Breast epithelium (tissue), 3 donors: ENCODE data around the gene CPA2.

Experiments
- POLR2A ChIP-seq: fragments of 450-650 bp; IDR thresholded peaks from one replicate; pipeline ENCODE4 v1.6.1; 2016; ENCODE audit warnings: antibody characterized with exemption, mild to moderate bottlenecking, moderate library complexity
- TF ChIP-seq, protein P1 (sequence below), 3 donors: fragments of 450-650 bp; IDR thresholded peaks; one replicate each; pipeline ENCODE4 v1.5.1; 2016 to 2017; ENCODE audit warnings: antibody characterized with exemption in 3 of 3, mild to moderate bottlenecking in 3 of 3, moderate library complexity in 3 of 3

DNA sequence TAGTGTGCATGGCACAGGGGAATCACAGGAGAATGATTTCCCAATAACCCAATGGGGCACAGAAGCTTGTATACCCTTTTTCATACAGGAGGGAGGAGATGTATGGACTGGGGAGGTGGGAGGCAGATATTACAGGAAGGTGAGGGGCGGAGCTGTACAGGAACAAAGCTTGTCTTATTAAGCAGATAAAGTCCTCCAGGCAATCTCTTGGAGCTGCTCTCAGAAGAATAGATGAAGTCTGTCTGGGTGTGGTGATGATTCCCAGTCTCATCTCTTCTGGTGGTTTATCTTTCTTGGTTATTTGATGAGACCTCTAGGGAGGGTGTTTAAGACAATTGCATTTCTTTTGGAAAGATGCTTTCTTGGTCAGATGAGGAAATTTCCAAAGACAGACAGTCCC, 52.9 kb downstream of the CPA2 start:
- TF ChIP-seq, protein P1, sequence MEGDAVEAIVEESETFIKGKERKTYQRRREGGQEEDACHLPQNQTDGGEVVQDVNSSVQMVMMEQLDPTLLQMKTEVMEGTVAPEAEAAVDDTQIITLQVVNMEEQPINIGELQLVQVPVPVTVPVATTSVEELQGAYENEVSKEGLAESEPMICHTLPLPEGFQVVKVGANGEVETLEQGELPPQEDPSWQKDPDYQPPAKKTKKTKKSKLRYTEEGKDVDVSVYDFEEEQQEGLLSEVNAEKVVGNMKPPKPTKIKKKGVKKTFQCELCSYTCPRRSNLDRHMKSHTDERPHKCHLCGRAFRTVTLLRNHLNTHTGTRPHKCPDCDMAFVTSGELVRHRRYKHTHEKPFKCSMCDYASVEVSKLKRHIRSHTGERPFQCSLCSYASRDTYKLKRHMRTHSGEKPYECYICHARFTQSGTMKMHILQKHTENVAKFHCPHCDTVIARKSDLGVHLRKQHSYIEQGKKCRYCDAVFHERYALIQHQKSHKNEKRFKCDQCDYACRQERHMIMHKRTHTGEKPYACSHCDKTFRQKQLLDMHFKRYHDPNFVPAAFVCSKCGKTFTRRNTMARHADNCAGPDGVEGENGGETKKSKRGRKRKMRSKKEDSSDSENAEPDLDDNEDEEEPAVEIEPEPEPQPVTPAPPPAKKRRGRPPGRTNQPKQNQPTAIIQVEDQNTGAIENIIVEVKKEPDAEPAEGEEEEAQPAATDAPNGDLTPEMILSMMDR (IDR thresholded peaks at IDR 0.05) = no peak
- no peak for TF ChIP-seq POLR2A
